Measurements from ENCODE around the gene MYO9B. TPM values are rescaled to one million over a fixed set of nuclear protein-coding genes. Genes with fewer than 3 reads are reported as not detected.

The MYO9B gene
- total RNA-seq, 1 donor from 2014 or later: 123 TPM

GRCh38 chr19:17148130-17148529, 72.6 kb downstream of the MYO9B start:
- no peak for DNase-seq (ENCODE audit: low read depth)
- H3K4me1 Mint-ChIP-seq (ENCODE audit: low read depth, unreplicated experiment): peaks cover 2% of the 10 kb centered on the region
- no peaks in the 10 kb centered on the region for H3K27me3 Mint-ChIP-seq (ENCODE audit: low read depth, unreplicated experiment)
- peaks cover 5% of the 10 kb centered on the region for H3K4me1 ChIP-seq (ENCODE audit: insufficient read depth, low read length)
- H3K36me3 ChIP-seq (ENCODE audit: insufficient read depth, low read length): peaks cover 25% of the 10 kb centered on the region
- peaks cover 22% of the 10 kb centered on the region for H3K36me3 Mint-ChIP-seq (ENCODE audit: low read depth, unreplicated experiment)
- no peak for FAIRE-seq
- no peak overlapping the region for H3K9ac ChIP-seq (ENCODE audit: low read length)
- no peak overlapping the region for H3K4me3 Mint-ChIP-seq (ENCODE audit: unreplicated experiment)
- TF ChIP-seq EZH2 (IDR thresholded peaks at IDR 0.05; ENCODE audit: insufficient read depth, low read length) (no peak), CTCF (IDR thresholded peaks at IDR 0.05; ENCODE audit: insufficient read depth, low read depth, low read length) (no peak)
- no peak overlapping the region for H2AFZ ChIP-seq (ENCODE audit: low read depth, low read length)
- no peak overlapping the region for H3K4me2 ChIP-seq (ENCODE audit: low read length)
- H3K27me3 ChIP-seq (ENCODE audit: insufficient read depth, low read length): no peaks in the 10 kb centered on the region
- H3K9me3 Mint-ChIP-seq (ENCODE audit: unreplicated experiment): no peaks in the 10 kb centered on the region
- H4K20me1 ChIP-seq (ENCODE audit: insufficient read depth, low read length): peaks cover 40% of the 10 kb centered on the region
- no peak overlapping the region for H3K27ac ChIP-seq (ENCODE audit: low read depth, low read length)
- H3K9me3 ChIP-seq (ENCODE audit: insufficient read depth, low read depth, low read length): no peaks in the 10 kb centered on the region
- H3K27ac Mint-ChIP-seq (ENCODE audit: unreplicated experiment): no peak overlapping the region
- peaks cover 50% of the 10 kb centered on the region for H3K79me2 ChIP-seq (ENCODE audit: insufficient read depth, low read length)
- no peak overlapping the region for H3K4me3 ChIP-seq (ENCODE audit: insufficient read depth, low read depth, low read length)

- no peaks in the 10 kb centered on the region for H3K9me3 ChIP-seq (ENCODE audit: insufficient read depth, low read depth, low read length)
- no peaks in the 10 kb centered on the region for H3K27me3 Mint-ChIP-seq (ENCODE audit: low read depth, unreplicated experiment)
- H3K79me2 ChIP-seq (ENCODE audit: insufficient read depth, low read length): peaks cover 43% of the 10 kb centered on the region
- no peaks in the 10 kb centered on the region for H3K27me3 ChIP-seq (ENCODE audit: insufficient read depth, low read length)
- peaks cover 37% of the 10 kb centered on the region for H4K20me1 ChIP-seq (ENCODE audit: insufficient read depth, low read length)
- FAIRE-seq (no peak), DNase-seq (ENCODE audit: low read depth) (no peak)
- H3K9me3 Mint-ChIP-seq (ENCODE audit: unreplicated experiment): no peaks in the 10 kb centered on the region
- H3K36me3 ChIP-seq (ENCODE audit: insufficient read depth, low read length): peaks cover 36% of the 10 kb centered on the region
- H3K9ac ChIP-seq (ENCODE audit: low read length): no peak overlapping the region
- TF ChIP-seq EZH2 (IDR thresholded peaks at IDR 0.05; ENCODE audit: insufficient read depth, low read length) (no peak), CTCF (IDR thresholded peaks at IDR 0.05; ENCODE audit: insufficient read depth, low read depth, low read length) (no peak)
- H3K27ac ChIP-seq (ENCODE audit: low read depth, low read length): no peak overlapping the region
- no peak overlapping the region for H3K4me3 ChIP-seq (ENCODE audit: insufficient read depth, low read depth, low read length)
- H3K4me2 ChIP-seq (ENCODE audit: low read length): no peak overlapping the region
- peaks cover 5% of the 10 kb centered on the region for H3K4me1 ChIP-seq (ENCODE audit: insufficient read depth, low read length)
- no peak overlapping the region for H3K4me3 Mint-ChIP-seq (ENCODE audit: unreplicated experiment)
- no peak overlapping the region for H2AFZ ChIP-seq (ENCODE audit: low read depth, low read length)
- peaks cover 2% of the 10 kb centered on the region for H3K4me1 Mint-ChIP-seq (ENCODE audit: low read depth, unreplicated experiment)
- peaks cover 22% of the 10 kb centered on the region for H3K36me3 Mint-ChIP-seq (ENCODE audit: low read depth, unreplicated experiment)
- no peak overlapping the region for H3K27ac Mint-ChIP-seq (ENCODE audit: unreplicated experiment)
Observed at GRCh38 chr19:17149393-17150135, 74.0 kb downstream of the MYO9B start.

DNA sequence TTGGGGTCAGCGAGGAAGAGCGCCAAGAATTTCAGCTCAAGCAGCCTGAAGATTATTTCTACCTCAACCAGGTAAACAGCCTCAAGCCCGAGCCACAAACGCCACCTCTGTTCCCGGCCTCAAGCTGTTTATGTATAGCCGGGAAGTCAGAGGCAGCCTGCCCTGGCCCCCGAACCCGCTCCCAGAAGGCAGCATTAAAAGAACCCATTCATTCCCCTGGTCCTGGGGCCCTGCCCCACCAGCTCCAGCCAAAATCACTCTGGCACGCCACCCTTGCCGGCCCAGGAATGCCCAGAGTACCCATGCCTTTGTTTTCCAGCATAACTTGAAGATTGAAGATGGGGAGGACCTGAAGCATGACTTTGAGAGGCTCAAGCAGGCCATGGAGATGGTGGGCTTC, 78.4 kb downstream of the MYO9B start:
- DNase-seq (ENCODE audit: low read depth): no peak
- Histone ChIP-seq H3K4me2 (ENCODE audit: low read length) (no peak overlapping the region), H3K4me3 (ENCODE audit: insufficient read depth, low read depth, low read length) (no peak overlapping the region), H2AFZ (ENCODE audit: low read depth, low read length) (no peak overlapping the region), H3K27me3 (ENCODE audit: insufficient read depth, low read length) (no peaks in the 10 kb centered on the region), H4K20me1 (ENCODE audit: insufficient read depth, low read length) (peaks cover 18% of the 10 kb centered on the region), H3K36me3 (ENCODE audit: insufficient read depth, low read length) (peaks cover 45% of the 10 kb centered on the region), H3K27ac (ENCODE audit: low read depth, low read length) (no peak overlapping the region), H3K9ac (ENCODE audit: low read length) (no peak overlapping the region), H3K9me3 (ENCODE audit: insufficient read depth, low read depth, low read length) (no peaks in the 10 kb centered on the region), H3K79me2 (ENCODE audit: insufficient read depth, low read length) (peaks cover 19% of the 10 kb centered on the region), H3K4me1 (ENCODE audit: insufficient read depth, low read length) (no peaks in the 10 kb centered on the region)
- H3K27ac Mint-ChIP-seq (ENCODE audit: unreplicated experiment): peak overlapping the region; percentile 37
- H3K4me3 Mint-ChIP-seq (ENCODE audit: unreplicated experiment): no peak overlapping the region
- H3K4me1 Mint-ChIP-seq (ENCODE audit: low read depth, unreplicated experiment): peaks cover 2% of the 10 kb centered on the region
- H3K9me3 Mint-ChIP-seq (ENCODE audit: unreplicated experiment): no peaks in the 10 kb centered on the region
- no peaks in the 10 kb centered on the region for H3K27me3 Mint-ChIP-seq (ENCODE audit: low read depth, unreplicated experiment)
- TF ChIP-seq EZH2 (IDR thresholded peaks at IDR 0.05; ENCODE audit: insufficient read depth, low read length) (no peak), CTCF (IDR thresholded peaks at IDR 0.05; ENCODE audit: insufficient read depth, low read depth, low read length) (no peak)
- H3K36me3 Mint-ChIP-seq (ENCODE audit: low read depth, unreplicated experiment): peaks cover 20% of the 10 kb centered on the region
- FAIRE-seq: no peak
